ENCODE results near the gene MCF2L2. TPM values are rescaled to one million over a fixed set of nuclear protein-coding genes. Genes with fewer than 3 reads are reported as not detected.

Gene MCF2L2
- total and polyA plus RNA-seq, 2 of the 13 experiments (the other 11 are each of a cell fraction or from before 2014, with no cell fraction given): not detected

DNA sequence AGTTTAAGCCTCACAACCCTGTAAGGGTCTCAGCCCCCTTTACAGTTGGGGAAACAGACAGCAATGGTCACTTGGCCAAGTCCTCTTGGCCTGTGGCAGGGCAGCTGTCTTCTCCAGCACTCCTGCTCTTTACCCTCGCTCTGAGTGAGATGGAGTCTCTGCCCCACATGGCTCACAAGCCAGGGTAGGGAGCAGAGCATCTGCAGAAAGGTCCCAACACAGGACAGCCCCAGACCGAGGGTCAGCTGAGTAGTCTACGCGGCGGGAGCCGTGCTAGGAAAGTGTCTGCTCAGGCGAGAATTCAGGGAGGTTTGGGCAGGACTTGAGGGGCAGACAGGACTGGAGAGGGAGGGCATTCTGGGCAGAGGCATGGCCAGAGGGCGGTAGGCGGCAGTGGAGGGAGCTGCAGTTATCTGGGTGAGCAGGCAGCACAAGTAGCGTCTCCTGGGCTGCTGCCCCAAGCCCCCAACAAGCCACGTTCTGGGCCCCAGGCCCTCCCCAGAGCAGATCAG lies 247.6 kb downstream of the MCF2L2 start:
- no peak for FAIRE-seq
- POLR2A ChIA-PET: no interaction called here
- Histone ChIP-seq H3K4me1 (ENCODE audit: insufficient read depth, low read length) (no peaks in the 10 kb centered on the region; the same call in 1 of the 2 replicates), H3K4me2 (ENCODE audit: low read depth, low read length) (no peak overlapping the region), H3K36me3 (replicated peaks in 1 of 2; ENCODE audit: control insufficient read depth in 1 of 2, insufficient read depth in 2 of 2, low read length in 2 of 2) (no peaks in the 10 kb centered on the region), H4K20me1 (ENCODE audit: insufficient read depth, low read length) (no peaks in the 10 kb centered on the region), H3K9ac (ENCODE audit: insufficient read depth, low read depth, low read length) (no peak overlapping the region), H3K9me3 (ENCODE audit: low read length) (no peaks in the 10 kb centered on the region), H3K4me3 (replicated peaks in 1 of 3; ENCODE audit: insufficient read depth in 1 of 3, low read depth in 2 of 3, low read length in 3 of 3) (no peak overlapping the region), H3K27me3 (ENCODE audit: control insufficient read depth in 1 of 2, insufficient read depth in 2 of 2, low read length in 2 of 2) (peaks cover 8 to 34% of the 10 kb centered on the region in 2 experiments), H3K79me2 (ENCODE audit: insufficient read depth, low read length) (no peaks in the 10 kb centered on the region), H2AFZ (ENCODE audit: low read length) (no peak overlapping the region), H3K27ac (ENCODE audit: extremely low read length, insufficient read depth, low read length) (no peak overlapping the region)
- no peak for DNase-seq (ENCODE audit: low spot score)
- intact Hi-C loops (cut with micrococcal nuclease; ENCODE audit: unreplicated experiment) (no loop called here), in situ Hi-C loops (cut with HindIII; ENCODE audit: extremely low pct_ligation_motif_present, low pct_unique_long_range_greater_than_20kb) (loop anchor here (5.0 kb wide), 1 partner anchor 206 kb away; no protein-coding TSS in a partner anchor)
- no TSS peak for BruUV-seq (replicated peaks)
- CTCF ChIA-PET (ENCODE audit: low intra/inter-chr PET ratio, low total read pairs): no interaction called here
- peak; percentile 27 for ATAC-seq
- WGBS (ENCODE audit: low lambda C conversion rate): 2% methylated on average over 6 of the region's 11 CpGs
- no peak for TF ChIP-seq IKZF4 (CRISPR knock-in tag; IDR thresholded peaks at IDR 0.05; ENCODE audit: borderline replicate concordance, low read depth, not compliant biosample characterization)
- no peak for TF ChIP-seq ZSCAN25 (CRISPR knock-in tag; IDR thresholded peaks at IDR 0.05)
- no peak for TF ChIP-seq NR1H2 (CRISPR knock-in tag; IDR thresholded peaks at IDR 0.05; ENCODE audit: borderline replicate concordance, low read depth)
- TF ChIP-seq, protein P1, sequence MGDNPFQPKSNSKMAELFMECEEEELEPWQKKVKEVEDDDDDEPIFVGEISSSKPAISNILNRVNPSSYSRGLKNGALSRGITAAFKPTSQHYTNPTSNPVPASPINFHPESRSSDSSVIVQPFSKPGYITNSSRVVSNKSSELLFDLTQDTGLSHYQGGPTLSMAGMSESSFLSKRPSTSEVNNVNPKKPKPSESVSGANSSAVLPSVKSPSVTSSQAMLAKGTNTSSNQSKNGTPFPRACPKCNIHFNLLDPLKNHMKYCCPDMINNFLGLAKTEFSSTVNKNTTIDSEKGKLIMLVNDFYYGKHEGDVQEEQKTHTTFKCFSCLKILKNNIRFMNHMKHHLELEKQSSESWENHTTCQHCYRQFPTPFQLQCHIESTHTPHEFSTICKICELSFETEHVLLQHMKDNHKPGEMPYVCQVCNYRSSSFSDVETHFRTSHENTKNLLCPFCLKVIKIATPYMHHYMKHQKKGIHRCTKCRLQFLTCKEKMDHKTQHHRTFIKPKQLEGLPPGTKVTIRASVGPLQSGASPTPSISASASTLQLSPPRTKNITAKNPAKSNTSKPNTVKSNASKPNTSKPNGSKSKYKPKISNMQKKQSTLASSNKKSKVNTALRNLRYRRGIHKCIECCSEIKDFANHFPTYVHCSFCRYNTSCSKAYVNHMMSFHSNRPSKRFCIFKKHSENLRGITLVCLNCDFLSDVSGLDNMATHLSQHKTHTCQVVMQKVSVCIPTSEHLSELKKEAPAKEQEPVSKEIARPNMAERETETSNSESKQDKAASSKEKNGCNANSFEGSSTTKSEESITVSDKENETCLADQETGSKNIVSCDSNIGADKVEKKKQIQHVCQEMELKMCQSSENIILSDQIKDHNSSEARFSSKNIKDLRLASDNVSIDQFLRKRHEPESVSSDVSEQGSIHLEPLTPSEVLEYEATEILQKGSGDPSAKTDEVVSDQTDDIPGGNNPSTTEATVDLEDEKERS (CRISPR knock-in tag; IDR thresholded peaks at IDR 0.05): no peak
- TF ChIP-seq SIX4 (CRISPR knock-in tag; IDR thresholded peaks at IDR 0.05): no peak
- TF ChIP-seq ZNF546 (CRISPR knock-in tag; conservative IDR thresholded peaks at IDR 0.05): no peak
- TF ChIP-seq HDAC1 (CRISPR knock-in tag; IDR thresholded peaks at IDR 0.05): no peak

All from HepG2 (cell line).